Esophagus squamous epithelium (tissue), 5 donors: Measurements from ENCODE around the gene PDE10A. TPM values are rescaled to one million over a fixed set of nuclear protein-coding genes. Genes with fewer than 3 reads are reported as not detected.
"Not testable (repeated sequence)": the region's sequence is repeated elsewhere in the genome, so short reads cannot be mapped to it uniquely, and the experiment has no call there.

Experiments used
- DNase-seq: peaks from one replicate; lab custom pipeline; 2025; lab: John Stamatoyannopoulos, UW
- H3K27ac ChIP-seq, 4 donors: fragments of 200-600 bp; sonication (generic); one replicate each; pipeline ENCODE4 v1.5.1; 2016 to 2019; ENCODE audit warnings: mild to moderate bottlenecking in 1 of 4
- H3K27me3 ChIP-seq, 4 donors: fragments of 200-600 bp; sonication (generic); 1 replicate in 3 of 4; 2 replicates in 1 of 4; pipeline versions ENCODE4 v1.5.1 to v1.6.0; 2017 to 2021; ENCODE audit warnings: antibody characterized with exemption in 1 of 4
- H3K36me3 ChIP-seq, 3 donors: fragments of 200-600 bp; sonication (generic); one replicate each; pipeline ENCODE4 v1.5.1; 2016 to 2019
- H3K4me1 ChIP-seq, 3 donors: fragments of 200-600 bp; sonication (generic); one replicate each; pipeline ENCODE4 v1.5.1; 2017 to 2019
- H3K4me3 ChIP-seq, 4 donors: fragments of 200-600 bp; sonication (generic); 1 replicate in 3 of 4; 2 replicates in 1 of 4; pipeline ENCODE4 v1.5.1; 2016 to 2019; ENCODE audit warnings: mild to moderate bottlenecking in 2 of 4, moderate library complexity in 1 of 4
- H3K9me3 ChIP-seq, 3 donors: fragments of 200-600 bp; sonication (generic); one replicate each; pipeline ENCODE4 v1.5.1; 2016 to 2019
- POLR2A ChIP-seq, 4 donors: fragments of 450-650 bp; IDR thresholded peaks; one replicate each; pipeline ENCODE4 v1.6.1; 2017; ENCODE audit warnings: antibody characterized with exemption in 4 of 4, mild to moderate bottlenecking in 4 of 4, moderate library complexity in 3 of 4
- WGBS, 2 donors: methylation state at CpG; one replicate each; pipeline ENCODE4 v1.1.5; 2018; 5-methylcytosine and 5-hydroxymethylcytosine counted together
- intact Hi-C: fragments of 100-400 bp; cut with DNase I; formaldehyde crosslinking; loops from one replicate; pipeline ENCODE4 v1.15.0; 2022
- total RNA-seq, 4 donors: library from RNA; depleted of rRNA; stranded (reverse); fragments of >200 nt; gene quantifications; one replicate each; pipeline ENCODE4 v1.1.0, GENCODE V29; 2016
- TF ChIP-seq, protein P1 (sequence below), 6 experiments: fragments of 450-650 bp in 4 of 6; fragments of 200-600 bp in 2 of 6; sonication (generic) in 2 of 6; IDR thresholded peaks; one replicate each; pipeline ENCODE4 v1.5.1; 2016 to 2019; ENCODE audit warnings: antibody characterized with exemption in 6 of 6, mild to moderate bottlenecking in 4 of 6, moderate library complexity in 4 of 6
- donor health status: DM: yes; HTN: yes; CAD: no.

The PDE10A gene
- total RNA-seq, 4 donors from 2014 or later = 0.27 to 3.1 (median 1.4) TPM

DNA sequence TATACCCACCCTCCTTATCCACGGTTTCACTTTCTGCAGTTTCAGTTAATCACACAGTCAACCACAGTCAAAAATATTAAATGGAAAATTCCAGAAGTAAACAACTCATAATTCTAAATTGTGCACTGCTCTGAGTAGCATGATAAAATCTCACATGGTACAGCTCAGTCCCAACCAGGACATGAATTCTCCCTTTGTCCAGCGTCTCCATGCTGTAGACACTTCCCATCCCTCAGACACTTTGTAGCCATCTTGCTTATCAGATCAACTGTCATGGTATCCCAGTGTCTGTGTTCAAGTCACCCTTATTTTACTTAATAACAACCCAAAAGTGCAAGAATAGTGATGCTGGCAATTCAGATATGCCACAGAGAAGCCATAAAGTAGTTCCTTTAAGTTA is 94.7 kb downstream of the PDE10A start:
- no peak overlapping the region for H3K27ac ChIP-seq
- no peaks in the 10 kb centered on the region for H3K9me3 ChIP-seq
- H3K4me3 ChIP-seq = no peak overlapping the region
- DNase-seq = no peak
- H3K27me3 ChIP-seq = no peaks in the 10 kb centered on the region
- WGBS, 2 donors = 57 to 80% methylated on average over 2 of the region's 2 CpGs
- peaks cover 0 to 7% (median 0%) of the 10 kb centered on the region in 3 donors for H3K4me1 ChIP-seq
- TF ChIP-seq, protein P1, sequence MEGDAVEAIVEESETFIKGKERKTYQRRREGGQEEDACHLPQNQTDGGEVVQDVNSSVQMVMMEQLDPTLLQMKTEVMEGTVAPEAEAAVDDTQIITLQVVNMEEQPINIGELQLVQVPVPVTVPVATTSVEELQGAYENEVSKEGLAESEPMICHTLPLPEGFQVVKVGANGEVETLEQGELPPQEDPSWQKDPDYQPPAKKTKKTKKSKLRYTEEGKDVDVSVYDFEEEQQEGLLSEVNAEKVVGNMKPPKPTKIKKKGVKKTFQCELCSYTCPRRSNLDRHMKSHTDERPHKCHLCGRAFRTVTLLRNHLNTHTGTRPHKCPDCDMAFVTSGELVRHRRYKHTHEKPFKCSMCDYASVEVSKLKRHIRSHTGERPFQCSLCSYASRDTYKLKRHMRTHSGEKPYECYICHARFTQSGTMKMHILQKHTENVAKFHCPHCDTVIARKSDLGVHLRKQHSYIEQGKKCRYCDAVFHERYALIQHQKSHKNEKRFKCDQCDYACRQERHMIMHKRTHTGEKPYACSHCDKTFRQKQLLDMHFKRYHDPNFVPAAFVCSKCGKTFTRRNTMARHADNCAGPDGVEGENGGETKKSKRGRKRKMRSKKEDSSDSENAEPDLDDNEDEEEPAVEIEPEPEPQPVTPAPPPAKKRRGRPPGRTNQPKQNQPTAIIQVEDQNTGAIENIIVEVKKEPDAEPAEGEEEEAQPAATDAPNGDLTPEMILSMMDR (IDR thresholded peaks at IDR 0.05) = no peak
- TF ChIP-seq POLR2A (IDR thresholded peaks at IDR 0.05) = no peak
- no peaks in the 10 kb centered on the region for H3K36me3 ChIP-seq
- intact Hi-C loops = no loop called here

DNA sequence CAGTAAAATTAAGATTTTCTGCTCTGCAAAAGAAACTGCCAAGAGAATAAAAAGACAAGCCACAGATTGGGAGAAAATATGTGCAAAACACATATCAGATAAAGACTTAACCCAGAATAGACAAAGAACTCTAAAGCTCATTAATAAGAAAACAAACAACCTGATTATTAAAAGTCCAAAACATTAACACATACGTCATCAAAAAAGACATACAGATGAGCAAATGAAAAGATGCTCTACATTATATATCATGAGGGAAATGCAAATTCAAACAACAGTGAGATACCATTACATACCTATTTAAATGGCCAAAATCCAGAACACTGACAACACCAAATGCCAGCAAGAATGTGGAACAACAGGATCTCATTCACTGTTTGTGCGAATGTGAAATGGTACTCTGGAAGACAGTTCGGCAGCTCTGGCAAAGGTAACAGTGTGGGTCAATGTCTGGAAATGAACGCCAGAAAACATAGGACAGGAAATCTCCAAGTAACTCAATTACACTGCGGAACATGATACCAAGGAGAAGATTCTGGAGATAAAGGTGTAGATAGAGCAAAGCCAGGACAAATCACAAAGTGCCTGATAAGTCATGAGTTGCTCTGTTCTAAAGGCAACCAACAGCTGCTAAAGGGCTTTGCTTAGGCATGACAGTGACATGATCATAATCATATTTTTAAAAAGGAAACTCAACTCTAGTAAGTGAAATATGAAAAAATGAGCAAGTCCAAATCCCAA is 96.8 kb downstream of the PDE10A start:
- H3K27me3 ChIP-seq = no peaks in the 10 kb centered on the region
- H3K4me1 ChIP-seq = no peaks in the 10 kb centered on the region
- H3K4me3 ChIP-seq = no peak overlapping the region
- no peak for DNase-seq
- H3K36me3 ChIP-seq = no peaks in the 10 kb centered on the region
- TF ChIP-seq, protein P1 (IDR thresholded peaks at IDR 0.05) = no peak
- no peak for TF ChIP-seq POLR2A (IDR thresholded peaks at IDR 0.05)
- intact Hi-C loops = no loop called here
- WGBS, 2 donors = 70 to 75% methylated on average over 5 of the region's 5 CpGs
- H3K9me3 ChIP-seq = no peaks in the 10 kb centered on the region
- H3K27ac ChIP-seq = no peak overlapping the region

DNA sequence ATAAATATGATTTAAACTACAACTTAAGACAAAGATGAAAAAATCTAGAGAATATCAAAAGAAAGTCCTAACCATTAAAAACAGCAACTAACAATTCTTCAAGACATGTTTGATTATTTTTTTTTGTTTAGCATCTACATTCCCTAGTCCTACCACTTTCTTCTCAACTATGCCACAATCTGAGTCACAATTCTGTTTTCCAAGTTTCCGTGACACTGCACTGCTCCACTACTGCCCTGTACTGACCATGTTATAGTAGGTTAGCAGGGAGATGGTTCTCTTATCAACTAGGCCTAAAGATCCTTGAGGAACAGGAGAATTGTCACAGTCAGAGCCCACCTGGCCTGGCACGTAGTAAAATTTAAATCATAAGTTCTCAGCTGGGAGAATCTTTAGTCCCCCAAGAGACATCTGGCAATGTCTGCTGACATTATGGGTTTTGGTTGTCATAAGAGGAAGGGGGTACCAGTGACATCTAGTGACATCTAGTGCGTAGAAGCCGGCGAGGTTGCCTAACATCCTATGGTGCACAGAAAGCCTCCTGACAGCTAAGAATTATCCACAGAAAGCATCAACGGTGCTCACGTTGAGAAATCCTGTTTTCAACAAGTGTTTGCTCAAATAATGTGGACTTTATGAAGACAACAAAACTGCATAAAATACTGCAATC is 100.5 kb downstream of the PDE10A start:
- H3K4me1 ChIP-seq = no peaks in the 10 kb centered on the region
- no peak overlapping the region for H3K4me3 ChIP-seq
- no peaks in the 10 kb centered on the region for H3K36me3 ChIP-seq
- no peaks in the 10 kb centered on the region for H3K27me3 ChIP-seq
- no peak overlapping the region for H3K27ac ChIP-seq
- WGBS, 2 donors = 72 to 81% methylated on average over 7 of the region's 7 CpGs
- no peak for DNase-seq
- no peak for TF ChIP-seq POLR2A (IDR thresholded peaks at IDR 0.05)
- TF ChIP-seq, protein P1 (IDR thresholded peaks at IDR 0.05) = no peak
- no peaks in the 10 kb centered on the region for H3K9me3 ChIP-seq
- intact Hi-C loops = no loop called here

DNA sequence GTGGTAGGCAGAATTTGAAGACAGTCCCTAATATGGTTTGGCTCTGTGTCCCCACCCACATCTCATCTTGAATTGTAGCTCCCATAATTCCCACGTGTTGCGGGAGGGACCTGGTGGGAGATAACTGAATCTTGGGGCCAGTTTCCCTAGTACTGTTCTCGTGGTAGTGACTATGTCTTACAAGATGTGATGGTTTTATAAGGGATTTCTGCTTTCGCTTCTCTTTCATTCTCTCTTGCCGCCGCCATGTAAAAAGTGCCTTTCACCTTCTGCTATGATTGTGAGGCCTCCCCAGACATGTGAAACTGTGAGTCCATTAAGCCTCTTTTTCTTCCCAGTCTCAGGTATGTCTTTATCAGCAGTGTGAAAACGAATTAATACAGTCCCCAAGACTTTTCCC is 103.4 kb downstream of the PDE10A start:
- 87 to 89% methylated on average over 7 of the region's 7 CpGs for WGBS, 2 donors
- H3K27me3 ChIP-seq = no peaks in the 10 kb centered on the region
- no peak for TF ChIP-seq POLR2A (IDR thresholded peaks at IDR 0.05)
- TF ChIP-seq, protein P1 (IDR thresholded peaks at IDR 0.05) = no peak
- H3K4me1 ChIP-seq = peaks cover 0 to 14% (median 0%) of the 10 kb centered on the region in 3 donors
- H3K4me3 ChIP-seq = no peak overlapping the region
- no peaks in the 10 kb centered on the region for H3K36me3 ChIP-seq
- DNase-seq = no peak
- H3K27ac ChIP-seq = no peak overlapping the region
- intact Hi-C loops = no loop called here
- H3K9me3 ChIP-seq = no peaks in the 10 kb centered on the region

DNA sequence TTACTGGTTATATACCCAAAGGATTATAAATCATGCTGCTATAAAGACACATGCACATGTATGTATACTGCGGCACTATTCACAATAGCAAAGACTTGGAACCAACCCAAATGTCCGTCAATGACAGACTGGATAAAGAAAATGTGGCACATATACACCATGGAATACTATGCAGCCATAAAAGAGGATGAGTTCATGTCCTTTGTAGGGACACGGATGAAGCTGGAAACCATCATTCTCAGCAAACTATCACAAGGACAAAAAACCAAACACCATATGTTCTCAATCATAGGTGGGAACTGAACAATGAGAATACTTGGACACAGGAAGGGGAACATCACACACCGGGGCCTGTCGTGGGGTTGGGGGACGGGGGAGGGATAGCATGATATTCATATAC is 104.9 kb downstream of the PDE10A start:
- H3K4me1 ChIP-seq = peaks cover 0 to 14% (median 0%) of the 10 kb centered on the region in 3 donors
- H3K27ac ChIP-seq, H3K4me3 ChIP-seq, intact Hi-C loops, H3K27me3 ChIP-seq, H3K9me3 ChIP-seq, H3K36me3 ChIP-seq, DNase-seq: not testable (repeated sequence)
- WGBS, 2 donors = 80 to 90% methylated on average over 6 of the region's 6 CpGs
